Skeletal muscle satellite cell (primary cell): ENCODE data around the gene PRELID2.
"Not testable (repeated sequence)": the region's sequence is repeated elsewhere in the genome, so short reads cannot be mapped to it uniquely, and the experiment has no call there.

Experiments used
- H3K27me3 ChIP-seq: 2 replicates; pipeline ENCODE4 v1.7.0; 2013; ENCODE audit warnings: low read length; ENCODE audit not compliant: control insufficient read depth, insufficient read depth
- H3K36me3 ChIP-seq: 2 replicates; pipeline ENCODE4 v1.7.0; 2013; ENCODE audit warnings: mild to moderate bottlenecking, control low read depth, low read length; ENCODE audit not compliant: insufficient read depth
- H3K4me1 ChIP-seq: 2 replicates; pipeline ENCODE4 v1.7.0; 2013; ENCODE audit warnings: low read length; ENCODE audit not compliant: control insufficient read depth, insufficient read depth
- H3K4me2 ChIP-seq: 2 replicates; pipeline ENCODE4 v1.7.0; 2013; ENCODE audit warnings: mild to moderate bottlenecking, low read length
- H3K4me3 ChIP-seq: 2 replicates; pipeline ENCODE4 v1.7.0; 2013; ENCODE audit warnings: low read length
- H3K9ac ChIP-seq: 2 replicates; pipeline ENCODE4 v1.7.0; 2013; ENCODE audit warnings: mild to moderate bottlenecking, low read depth, low read length, moderate library complexity
- H3K9me3 ChIP-seq: replicated peaks from 2 replicates; pipeline ENCODE4 v1.7.0; 2013; ENCODE audit warnings: mild to moderate bottlenecking, control low read depth, low read length

The PRELID2 gene

GRCh38 chr5:145812877-145813276 lies 22.3 kb downstream of the PRELID2 start:
- Histone ChIP-seq H3K36me3 (no peaks in the 10 kb centered on the region), H3K27me3 (no peaks in the 10 kb centered on the region), H3K9me3 (no peaks in the 10 kb centered on the region), H3K4me2 (no peak overlapping the region), H3K9ac (no peak overlapping the region), H3K4me1 (no peaks in the 10 kb centered on the region), H3K4me3 (no peak overlapping the region)

DNA sequence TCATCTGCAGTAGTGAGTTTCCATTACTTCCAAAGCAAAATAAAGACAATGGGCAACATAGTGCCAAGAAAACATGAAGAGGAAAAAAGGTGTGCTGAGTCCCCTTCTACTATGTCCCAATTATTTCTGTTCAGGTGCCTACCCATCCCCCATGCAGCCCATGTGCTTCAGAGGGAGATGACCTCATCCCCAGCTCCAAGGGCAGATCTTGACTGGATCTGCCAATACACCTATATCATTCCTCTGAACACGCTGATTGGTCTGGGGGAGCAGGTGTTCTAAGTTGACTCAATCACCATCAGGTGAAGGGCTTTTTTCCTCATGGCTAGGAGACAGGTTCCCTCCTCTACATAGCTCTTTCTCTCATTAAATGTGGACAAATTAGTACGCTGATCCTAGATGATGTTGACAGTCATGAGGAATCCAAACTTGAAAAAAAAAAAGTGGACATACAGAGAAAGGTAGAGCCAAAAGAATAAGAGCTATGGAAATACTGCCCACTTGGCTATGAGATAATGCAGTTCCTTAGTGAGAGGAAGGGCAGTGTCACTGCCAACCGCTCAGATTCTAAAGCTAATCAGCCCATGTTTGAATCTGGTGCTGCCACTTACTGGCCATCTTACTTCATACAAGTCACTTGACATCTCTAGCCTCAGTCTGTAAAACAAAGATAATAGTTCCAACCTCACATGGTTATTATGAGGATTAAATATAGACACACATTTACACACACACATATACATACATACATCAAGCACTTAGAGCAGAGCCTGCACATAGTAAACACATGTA lies 23.1 kb downstream of the PRELID2 start:
- Histone ChIP-seq H3K9me3 (no peaks in the 10 kb centered on the region), H3K36me3 (no peaks in the 10 kb centered on the region), H3K9ac (no peak overlapping the region), H3K27me3 (no peaks in the 10 kb centered on the region), H3K4me3 (no peak overlapping the region), H3K4me2 (no peak overlapping the region), H3K4me1 (no peaks in the 10 kb centered on the region)

GRCh38 chr5:145806923-145807322 lies 28.2 kb downstream of the PRELID2 start:
- no peaks in the 10 kb centered on the region for H3K4me1 ChIP-seq
- no peaks in the 10 kb centered on the region for H3K27me3 ChIP-seq

GRCh38 chr5:145805819-145806218 lies 29.3 kb downstream of the PRELID2 start:
- Histone ChIP-seq H3K27me3 (no peaks in the 10 kb centered on the region), H3K9ac (no peak overlapping the region), H3K36me3 (no peaks in the 10 kb centered on the region), H3K4me1 (no peaks in the 10 kb centered on the region), H3K4me3 (no peak overlapping the region), H3K9me3 (no peaks in the 10 kb centered on the region), H3K4me2 (no peak overlapping the region)

More at GRCh38 chr5:145806923-145807322, 28.2 kb downstream of the PRELID2 start:
- no peak overlapping the region for H3K9ac ChIP-seq
- no peak overlapping the region for H3K4me2 ChIP-seq
- no peaks in the 10 kb centered on the region for H3K36me3 ChIP-seq
- H3K4me3 ChIP-seq = no peak overlapping the region
- no peaks in the 10 kb centered on the region for H3K9me3 ChIP-seq

DNA sequence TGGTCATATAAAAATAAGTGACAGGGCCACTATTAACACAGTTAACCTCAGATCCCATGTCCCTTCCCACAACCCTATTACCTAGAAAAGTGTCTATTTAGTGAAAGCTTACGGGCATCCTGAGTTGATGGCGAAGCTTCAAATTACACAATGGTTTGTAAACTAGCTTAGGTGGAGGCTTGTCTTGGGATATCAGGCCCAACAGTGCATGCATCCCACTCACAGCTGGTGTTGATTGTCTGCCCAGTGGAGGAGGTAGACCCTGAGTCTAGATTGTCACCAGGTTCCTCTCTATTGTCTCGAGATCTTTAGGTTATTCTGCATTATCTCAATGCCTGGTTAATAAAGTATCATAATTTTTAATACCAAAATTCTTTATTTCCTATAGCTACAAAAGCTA lies 30.4 kb downstream of the PRELID2 start:
- Histone ChIP-seq H3K9me3 (no peaks in the 10 kb centered on the region), H3K4me2 (no peak overlapping the region), H3K36me3 (no peaks in the 10 kb centered on the region), H3K4me3 (no peak overlapping the region), H3K4me1 (no peaks in the 10 kb centered on the region), H3K9ac (no peak overlapping the region), H3K27me3 (no peaks in the 10 kb centered on the region)

GRCh38 chr5:145803112-145804004 lies 31.8 kb downstream of the PRELID2 start:
- no peaks in the 10 kb centered on the region for H3K9me3 ChIP-seq
- no peak overlapping the region for H3K9ac ChIP-seq
- H3K27me3 ChIP-seq = no peaks in the 10 kb centered on the region
- no peak overlapping the region for H3K4me3 ChIP-seq
- H3K36me3 ChIP-seq = no peaks in the 10 kb centered on the region
- no peaks in the 10 kb centered on the region for H3K4me1 ChIP-seq
- no peak overlapping the region for H3K4me2 ChIP-seq

GRCh38 chr5:145801195-145801594 lies 33.9 kb downstream of the PRELID2 start:
- Histone ChIP-seq H3K4me1 (peaks cover 6% of the 10 kb centered on the region), H3K9me3 (no peaks in the 10 kb centered on the region), H3K4me2 (no peak overlapping the region), H3K36me3 (no peaks in the 10 kb centered on the region), H3K27me3 (no peaks in the 10 kb centered on the region), H3K4me3 (no peak overlapping the region), H3K9ac (no peak overlapping the region)

DNA sequence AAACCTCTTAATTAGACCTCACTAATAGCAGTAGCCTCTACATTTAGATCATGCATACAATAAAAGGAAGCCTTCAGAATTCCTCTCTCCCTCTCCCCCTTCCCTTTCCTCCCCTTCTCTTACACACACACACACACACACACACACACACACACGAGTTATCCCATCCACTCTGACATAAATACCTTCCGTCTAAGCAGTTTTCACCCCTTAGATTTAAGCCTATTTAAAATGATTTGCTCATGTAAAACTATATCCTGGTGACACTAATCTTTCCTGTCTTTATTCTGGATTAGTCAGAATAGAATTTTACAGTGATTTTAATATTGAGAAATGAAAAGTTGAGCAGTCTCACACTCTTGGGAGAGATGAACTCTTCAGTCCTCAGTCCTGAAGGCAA lies 35.0 kb downstream of the PRELID2 start:
- H3K9ac ChIP-seq = no peak overlapping the region
- H3K9me3 ChIP-seq = no peaks in the 10 kb centered on the region
- peaks cover 6% of the 10 kb centered on the region for H3K4me1 ChIP-seq
- no peaks in the 10 kb centered on the region for H3K36me3 ChIP-seq
- no peaks in the 10 kb centered on the region for H3K27me3 ChIP-seq
- H3K4me2 ChIP-seq = no peak overlapping the region
- no peak overlapping the region for H3K4me3 ChIP-seq

- not testable (repeated sequence) for H3K36me3 ChIP-seq, H3K4me2 ChIP-seq, H3K9me3 ChIP-seq, H3K4me3 ChIP-seq, H3K27me3 ChIP-seq, H3K9ac ChIP-seq, H3K4me1 ChIP-seq
These were observed 36.6 kb downstream of the PRELID2 start for GRCh38 chr5:145798503-145798902.

GRCh38 chr5:145797336-145797735 lies 37.8 kb downstream of the PRELID2 start:
- Histone ChIP-seq H3K4me2 (no peak overlapping the region), H3K27me3 (no peaks in the 10 kb centered on the region), H3K4me3 (no peak overlapping the region)

GRCh38 chr5:145796318-145796717 lies 38.8 kb downstream of the PRELID2 start:
- H3K36me3 ChIP-seq = no peaks in the 10 kb centered on the region
- H3K4me1 ChIP-seq = peaks cover 6% of the 10 kb centered on the region
- no peaks in the 10 kb centered on the region for H3K27me3 ChIP-seq
- H3K9me3 ChIP-seq = no peaks in the 10 kb centered on the region
- H3K4me2 ChIP-seq = no peak overlapping the region
- no peak overlapping the region for H3K4me3 ChIP-seq
- H3K9ac ChIP-seq = no peak overlapping the region

More at GRCh38 chr5:145797336-145797735, 37.8 kb downstream of the PRELID2 start:
- Histone ChIP-seq H3K36me3 (no peaks in the 10 kb centered on the region), H3K9ac (no peak overlapping the region), H3K9me3 (no peaks in the 10 kb centered on the region), H3K4me1 (peaks cover 6% of the 10 kb centered on the region)
